Measurements from ENCODE around the gene COL18A1.

The COL18A1 gene

GRCh38 chr21:45472445-45473365, 67.7 kb downstream of the COL18A1 start:
- DNase-seq (ENCODE audit: extremely low spot score), result no peak
- CTCF ChIA-PET, result no interaction called here
- POLR2A ChIA-PET, result no interaction called here
- no peak for TF ChIP-seq HDGF (IDR thresholded peaks at IDR 0.05; ENCODE audit: borderline replicate concordance)
- TF ChIP-seq FOXM1 (IDR thresholded peaks at IDR 0.05; ENCODE audit: borderline replicate concordance), result no peak
- no peak for TF ChIP-seq BHLHE40 (IDR thresholded peaks at IDR 0.05; ENCODE audit: borderline replicate concordance)
- TF ChIP-seq L3MBTL2 (conservative IDR thresholded peaks at IDR 0.05), result no peak
- no peak for TF ChIP-seq SUZ12 (IDR thresholded peaks at IDR 0.05)
- no peak for TF ChIP-seq ZNF384 (IDR thresholded peaks at IDR 0.05)
- no peak for TF ChIP-seq ELF4 (IDR thresholded peaks at IDR 0.05)
- no peak for TF ChIP-seq NFRKB (IDR thresholded peaks at IDR 0.05)
- no peak for TF ChIP-seq ARNT (IDR thresholded peaks at IDR 0.05)

- POLR2A ChIA-PET, result no interaction called here
- CTCF ChIA-PET, result no interaction called here
- no peak for DNase-seq (ENCODE audit: extremely low spot score)
- TF ChIP-seq LEF1 (IDR thresholded peaks at IDR 0.05; ENCODE audit: borderline replicate concordance) (no peak), HDGF (IDR thresholded peaks at IDR 0.05; ENCODE audit: borderline replicate concordance) (no peak), TARDBP (IDR thresholded peaks at IDR 0.05) (no peak), FOXA1 (IDR thresholded peaks at IDR 0.05) (no peak), SP1 (IDR thresholded peaks at IDR 0.05) (no peak), ZNF384 (IDR thresholded peaks at IDR 0.05) (no peak), FOXM1 (IDR thresholded peaks at IDR 0.05; ENCODE audit: borderline replicate concordance) (no peak), L3MBTL2 (conservative IDR thresholded peaks at IDR 0.05) (no peak), ELF4 (IDR thresholded peaks at IDR 0.05) (no peak), ARNT (IDR thresholded peaks at IDR 0.05) (no peak), PKNOX1 (IDR thresholded peaks at IDR 0.05) (no peak), NFRKB (IDR thresholded peaks at IDR 0.05) (no peak), FOXK2 (IDR thresholded peaks at IDR 0.05) (no peak), BHLHE40 (IDR thresholded peaks at IDR 0.05; ENCODE audit: borderline replicate concordance) (no peak), SUZ12 (IDR thresholded peaks at IDR 0.05) (no peak)
These were observed 68.7 kb downstream of the COL18A1 start for GRCh38 chr21:45473496-45474322.

GRCh38 chr21:45474323-45474950, 69.5 kb downstream of the COL18A1 start:
- ChIA-PET POLR2A (no interaction called here), CTCF (no interaction called here)
- TF ChIP-seq ARNT (IDR thresholded peaks at IDR 0.05) (no peak), TARDBP (IDR thresholded peaks at IDR 0.05) (0 out of 2 replicates have a peak, but pooled peaks have one; percentile 41)
- no peak for DNase-seq (ENCODE audit: extremely low spot score)

GRCh38 chr21:45475004-45475685, 70.2 kb downstream of the COL18A1 start:
- TF ChIP-seq ZNF384 (IDR thresholded peaks at IDR 0.05) (no peak), TARDBP (IDR thresholded peaks at IDR 0.05) (no peak), PKNOX1 (IDR thresholded peaks at IDR 0.05) (no peak), FOXA1 (IDR thresholded peaks at IDR 0.05) (no peak), SP1 (IDR thresholded peaks at IDR 0.05) (no peak), FOXM1 (IDR thresholded peaks at IDR 0.05; ENCODE audit: borderline replicate concordance) (no peak), BHLHE40 (IDR thresholded peaks at IDR 0.05; ENCODE audit: borderline replicate concordance) (no peak), L3MBTL2 (conservative IDR thresholded peaks at IDR 0.05) (no peak), CTBP1 (IDR thresholded peaks at IDR 0.05; ENCODE audit: borderline replicate concordance) (no peak), HDGF (IDR thresholded peaks at IDR 0.05; ENCODE audit: borderline replicate concordance) (no peak), SUZ12 (IDR thresholded peaks at IDR 0.05) (no peak), FOXK2 (IDR thresholded peaks at IDR 0.05) (no peak), ARNT (IDR thresholded peaks at IDR 0.05) (no peak)
- CTCF ChIA-PET, result no interaction called here
- no peak for DNase-seq (ENCODE audit: extremely low spot score)
- POLR2A ChIA-PET, result no interaction called here

- TF ChIP-seq L3MBTL2 (conservative IDR thresholded peaks at IDR 0.05) (no peak), BHLHE40 (IDR thresholded peaks at IDR 0.05; ENCODE audit: borderline replicate concordance) (no peak), TARDBP (IDR thresholded peaks at IDR 0.05) (no peak), PKNOX1 (IDR thresholded peaks at IDR 0.05) (no peak), LEF1 (IDR thresholded peaks at IDR 0.05; ENCODE audit: borderline replicate concordance) (no peak), SUZ12 (IDR thresholded peaks at IDR 0.05) (no peak), CTBP1 (IDR thresholded peaks at IDR 0.05; ENCODE audit: borderline replicate concordance) (no peak), ARNT (IDR thresholded peaks at IDR 0.05) (no peak), NFRKB (IDR thresholded peaks at IDR 0.05) (no peak), SP1 (IDR thresholded peaks at IDR 0.05) (no peak)
- ChIA-PET POLR2A (no interaction called here), CTCF (no interaction called here)
- no peak for DNase-seq (ENCODE audit: extremely low spot score)
These were observed 71.0 kb downstream of the COL18A1 start for GRCh38 chr21:45475797-45476570.

Data from HEK293T (cell line).